NAMALWA (cell line): ENCODE data around the gene S100PBP.

ENCODE experiments used
- DNase-seq: peaks from one replicate; pipeline ENCODE4 v3.0.0-alpha.2; 2015; ENCODE audit warnings: low spot score

Gene S100PBP

DNA sequence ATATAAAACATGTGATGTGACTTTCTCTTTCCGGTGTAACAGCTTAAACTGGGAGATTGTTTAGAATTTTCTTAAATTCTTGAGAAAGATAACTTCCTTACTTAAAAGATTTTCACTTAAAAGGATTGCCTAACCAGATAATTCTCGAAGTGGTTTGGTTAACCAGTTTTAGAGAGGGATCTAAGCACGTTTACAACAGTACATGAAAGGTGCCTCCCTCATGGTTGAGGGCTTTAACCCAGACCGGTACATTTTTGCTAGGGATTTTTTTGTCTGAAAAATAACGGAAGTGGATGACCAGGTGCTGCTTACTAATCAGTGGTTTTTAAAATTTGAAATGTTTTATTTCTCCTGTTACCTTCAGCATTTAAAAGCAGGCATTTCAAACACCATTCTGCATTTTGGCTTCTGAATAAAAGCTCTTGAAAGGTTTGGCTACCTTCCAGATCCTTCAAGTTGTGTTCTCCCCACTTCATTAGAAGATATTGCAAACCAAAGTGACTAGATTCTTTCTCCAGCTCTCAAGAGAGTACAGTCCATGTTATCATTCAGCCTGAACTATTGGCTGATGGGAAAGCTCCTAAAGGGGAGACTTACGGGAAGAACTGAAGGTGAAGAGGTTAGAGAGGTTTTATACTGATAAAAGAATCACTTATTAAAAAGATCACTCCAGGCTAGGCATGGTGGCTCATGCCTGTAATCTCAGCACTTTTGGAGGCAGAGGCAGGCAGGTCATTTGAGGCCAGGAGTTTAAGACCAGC, 12.8 kb downstream of the S100PBP start:
- no peak for DNase-seq

DNA sequence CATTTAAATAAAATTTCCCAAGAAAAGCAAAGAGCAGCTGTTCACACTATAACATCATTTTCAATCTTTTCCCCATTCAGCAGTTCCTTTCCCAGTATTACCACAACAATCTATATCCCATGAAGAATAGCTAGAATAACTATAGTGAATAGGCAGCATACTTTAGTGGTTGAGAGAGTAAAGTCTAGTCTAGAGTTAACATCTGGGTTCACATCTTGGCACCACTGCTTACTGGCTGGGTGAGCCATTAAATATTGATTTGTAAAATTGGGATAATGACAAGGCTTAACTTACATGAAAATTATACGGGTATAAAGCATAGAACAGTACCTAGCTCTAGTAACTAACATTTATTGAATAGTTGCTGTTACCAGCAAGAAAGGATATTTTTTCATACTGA, 14.4 kb downstream of the S100PBP start:
- DNase-seq: no peak

DNA sequence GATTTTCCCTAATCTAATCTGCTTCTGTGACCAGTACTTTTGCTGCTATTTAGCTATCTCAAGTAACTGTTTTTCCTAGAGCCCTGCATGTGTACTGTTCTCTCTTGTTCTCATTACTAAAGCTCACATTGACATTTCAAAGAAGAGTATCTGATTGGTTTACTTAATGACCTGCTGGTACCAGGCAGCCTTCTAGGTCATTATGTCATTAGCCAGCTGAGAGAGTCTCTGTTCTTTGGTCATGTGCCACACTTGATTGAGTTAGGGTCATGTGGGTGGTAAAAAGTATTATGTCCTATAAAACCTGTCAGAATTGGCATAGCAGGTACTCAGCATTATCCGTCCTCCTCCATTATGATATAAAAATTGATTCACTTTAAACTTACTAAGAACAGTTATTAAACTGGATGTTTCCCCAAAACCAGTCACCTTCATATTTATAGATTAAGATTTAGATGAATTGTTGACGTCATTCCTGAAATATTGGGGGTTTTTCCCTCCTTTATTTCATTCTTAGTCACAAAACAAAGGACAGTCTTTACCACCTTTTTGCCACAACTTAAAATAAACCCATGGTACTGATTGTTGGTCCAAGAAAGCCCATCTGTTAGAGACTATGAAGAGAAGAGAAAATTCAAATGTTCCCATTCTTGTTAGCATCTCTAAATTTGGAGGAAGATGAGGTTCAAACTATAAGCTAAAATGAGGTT, 31.1 kb downstream of the S100PBP start:
- DNase-seq: no peak

DNA sequence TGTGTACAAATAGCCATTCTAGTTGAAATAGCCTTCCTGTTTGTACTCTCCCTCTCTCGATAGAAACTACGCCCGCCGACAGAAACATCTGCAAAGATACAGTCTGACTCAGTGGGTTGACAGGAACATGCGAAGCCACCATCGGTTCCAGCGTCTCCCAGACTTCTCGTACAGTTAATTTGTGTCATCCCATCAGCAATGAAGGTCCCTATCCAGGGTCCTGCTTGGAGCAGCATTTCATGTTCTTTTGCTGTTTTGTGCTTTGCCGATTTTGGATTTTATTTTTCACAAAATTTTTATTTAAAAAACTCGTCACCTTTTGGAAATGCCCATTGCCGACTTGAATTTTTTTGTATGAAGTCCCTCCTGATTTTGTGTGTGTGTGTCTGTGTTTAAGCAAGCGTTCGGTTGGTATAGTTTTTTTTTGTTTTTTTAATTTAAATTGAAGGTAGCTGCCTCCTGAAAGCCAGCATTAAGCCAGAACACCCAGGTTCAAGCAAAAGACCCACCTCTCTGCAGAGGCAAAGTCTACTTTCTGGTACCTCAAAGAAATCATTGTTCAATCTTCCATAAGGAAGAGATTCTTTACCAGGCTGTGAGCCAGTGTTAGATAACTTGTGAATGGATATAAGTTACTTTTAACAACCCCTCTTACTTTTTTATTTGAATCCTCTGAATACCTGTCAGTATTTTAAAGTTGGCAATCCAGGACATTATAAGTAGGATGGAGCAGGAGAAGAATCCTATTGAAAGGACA, 38.6 kb downstream of the S100PBP start:
- no peak for DNase-seq

DNA sequence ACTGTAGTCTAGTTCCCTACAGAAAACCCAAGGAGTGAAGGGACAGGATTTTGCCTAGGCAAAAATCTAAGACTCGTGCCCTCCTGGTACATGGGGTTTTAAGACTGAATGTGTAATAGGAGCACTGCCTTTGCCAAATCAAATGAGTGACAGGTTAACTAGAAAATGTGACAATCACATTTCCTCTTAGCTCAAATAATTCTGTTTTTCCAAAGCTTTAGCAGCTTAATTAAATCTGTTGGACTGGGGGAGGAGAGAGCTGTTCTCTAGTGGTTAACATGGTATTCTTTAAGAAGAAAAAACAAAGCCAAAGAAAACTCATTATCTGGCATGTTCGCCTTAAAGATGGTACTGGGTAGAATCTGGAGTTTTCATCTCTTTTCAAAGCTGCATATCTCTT, 40.7 kb downstream of the S100PBP start:
- DNase-seq: no peak

DNA sequence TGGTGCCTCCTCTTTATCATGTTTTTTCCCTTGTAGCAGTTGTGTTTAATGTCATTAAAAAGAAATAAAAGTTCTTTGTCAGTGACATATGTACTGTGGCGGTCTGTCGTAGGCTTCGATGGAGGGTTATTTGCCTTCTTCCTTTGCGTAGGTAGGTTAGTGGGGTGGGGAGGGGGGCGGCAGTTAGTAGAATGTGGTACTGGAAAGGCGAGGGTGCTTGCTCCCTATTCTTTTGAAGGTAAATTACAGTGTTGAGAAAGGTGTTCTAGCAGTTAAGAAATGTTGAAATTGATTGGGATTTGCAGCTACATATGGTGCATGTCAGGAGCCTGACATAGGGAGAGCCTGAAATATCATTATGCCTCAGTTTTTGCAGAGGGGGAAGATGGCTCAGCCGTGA, 41.3 kb downstream of the S100PBP start:
- DNase-seq: no peak

DNA sequence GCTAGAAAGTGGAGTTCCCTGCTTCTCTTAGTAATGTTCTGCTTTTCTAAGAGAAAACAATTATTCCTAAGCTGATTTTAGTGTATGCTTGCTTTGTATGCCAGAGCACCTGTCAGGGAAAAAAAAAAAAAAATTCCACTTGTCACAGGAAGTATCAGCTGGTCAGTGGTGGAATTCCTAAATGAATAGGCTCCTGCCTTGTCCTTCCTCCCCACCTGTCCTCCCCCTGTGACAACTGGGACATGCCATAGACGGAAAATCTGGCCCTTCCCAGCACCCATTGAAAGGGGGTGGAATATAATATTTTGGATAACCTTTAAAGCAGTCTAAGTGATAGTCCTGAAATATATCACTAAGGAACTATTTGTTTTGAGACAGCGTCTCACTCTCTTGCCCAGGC, 42.5 kb downstream of the S100PBP start:
- DNase-seq: no peak

DNA sequence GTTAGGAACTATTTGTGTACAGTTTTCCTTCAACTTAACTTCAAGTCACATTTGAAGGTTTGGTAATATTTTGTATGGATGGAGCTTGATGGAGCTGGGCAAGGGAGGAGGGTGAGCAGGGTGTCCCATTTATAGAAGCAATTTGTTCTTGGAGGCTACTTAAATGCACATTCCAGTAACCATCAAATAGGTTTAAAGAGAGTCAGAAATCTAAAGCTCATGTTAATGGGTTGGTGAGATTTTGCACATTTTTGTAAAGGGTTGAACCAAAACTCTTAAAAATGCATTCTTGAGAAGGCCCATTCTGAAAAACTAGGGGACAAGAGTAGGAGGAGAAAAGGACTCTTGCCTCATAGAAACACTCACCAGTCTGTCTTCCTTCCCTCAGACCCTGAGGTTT, 43.1 kb downstream of the S100PBP start:
- DNase-seq: no peak

DNA sequence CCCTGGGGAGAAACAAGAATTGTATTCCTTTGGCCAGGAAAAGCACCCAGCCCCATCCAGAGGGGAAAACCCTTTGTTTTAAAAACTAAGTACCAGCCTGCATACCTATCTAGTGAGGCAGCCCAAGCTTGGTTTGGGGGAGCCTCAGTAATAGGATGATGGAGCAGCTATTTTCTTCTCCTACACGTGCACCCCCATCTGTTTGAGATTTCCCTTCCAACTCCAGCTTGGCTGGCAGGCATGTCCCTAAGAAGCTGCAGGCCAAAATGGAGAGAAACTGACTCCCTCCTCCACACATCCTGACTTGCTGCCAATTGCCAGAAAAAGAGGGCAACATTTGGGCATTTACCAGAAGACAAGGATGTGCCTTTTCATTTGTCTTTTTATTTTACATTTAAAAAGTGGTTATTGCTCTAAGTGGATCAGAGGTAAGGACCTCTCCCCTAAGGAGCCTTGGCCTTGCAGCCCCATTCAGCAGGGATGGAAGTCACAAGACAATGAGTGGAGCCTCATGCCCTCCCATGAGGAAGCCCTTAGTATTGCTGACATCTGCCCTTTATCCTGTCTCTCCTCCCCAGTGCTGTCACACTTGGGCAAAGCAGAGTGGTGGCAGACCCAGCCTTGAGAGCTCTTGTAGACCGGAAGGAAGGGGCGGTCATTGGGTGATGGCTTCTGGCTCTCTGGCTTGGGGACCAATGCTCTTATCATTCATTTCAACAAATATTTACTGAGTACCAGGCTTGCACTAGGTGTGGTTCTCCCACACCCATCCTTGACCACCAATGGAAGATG, 44.6 kb downstream of the S100PBP start:
- DNase-seq: no peak

DNA sequence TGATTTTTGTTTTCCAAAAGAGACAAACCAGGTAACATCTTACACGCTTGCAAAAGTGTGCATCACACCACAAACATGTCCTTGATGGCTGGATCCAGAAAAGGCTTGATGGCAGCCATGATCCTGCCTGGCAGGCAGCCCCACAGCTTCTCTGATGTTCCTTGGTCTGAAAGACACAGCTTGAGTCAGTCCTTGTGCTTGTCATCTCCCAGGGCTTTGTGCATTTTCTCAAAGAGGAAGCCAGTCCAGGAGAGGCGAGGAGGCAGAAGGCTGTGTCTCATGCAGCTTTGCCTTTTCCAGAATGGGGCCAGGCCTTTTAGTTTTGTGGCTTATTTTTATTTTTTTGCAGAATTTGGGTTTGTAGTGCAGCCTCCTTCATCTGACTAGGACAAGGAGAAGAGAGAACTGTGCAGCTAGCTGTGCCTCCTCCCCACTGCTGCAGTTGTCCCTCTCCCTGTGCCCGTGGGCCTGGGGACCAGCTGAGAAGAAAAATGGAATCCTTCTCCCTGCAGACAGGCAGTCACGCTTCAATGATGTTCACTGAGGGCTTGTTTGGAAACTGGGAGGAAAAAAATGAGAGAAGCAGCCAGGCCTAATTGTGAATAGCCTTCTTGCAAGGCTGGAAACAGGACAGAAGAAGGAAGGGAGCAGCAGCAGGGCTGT, 45.9 kb downstream of the S100PBP start:
- DNase-seq: no peak

DNA sequence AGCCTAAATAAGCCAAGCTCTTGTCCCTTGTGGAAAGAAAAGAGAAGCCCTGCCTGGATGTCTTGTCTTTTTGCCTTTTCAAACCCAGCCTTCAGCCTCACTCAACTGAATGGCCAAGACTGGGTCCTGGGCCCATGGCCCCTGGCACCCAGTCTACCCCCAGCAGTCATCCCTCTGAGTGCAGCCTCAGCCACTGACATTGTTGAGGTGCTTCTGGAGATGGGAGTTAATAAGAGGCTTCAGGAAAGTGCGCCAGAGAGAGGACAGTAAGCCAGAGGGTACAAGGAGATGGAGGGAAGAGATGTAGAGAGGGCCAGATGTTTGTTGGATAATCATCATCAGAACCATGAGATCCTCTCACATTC, 46.4 kb downstream of the S100PBP start:
- no peak for DNase-seq

DNA sequence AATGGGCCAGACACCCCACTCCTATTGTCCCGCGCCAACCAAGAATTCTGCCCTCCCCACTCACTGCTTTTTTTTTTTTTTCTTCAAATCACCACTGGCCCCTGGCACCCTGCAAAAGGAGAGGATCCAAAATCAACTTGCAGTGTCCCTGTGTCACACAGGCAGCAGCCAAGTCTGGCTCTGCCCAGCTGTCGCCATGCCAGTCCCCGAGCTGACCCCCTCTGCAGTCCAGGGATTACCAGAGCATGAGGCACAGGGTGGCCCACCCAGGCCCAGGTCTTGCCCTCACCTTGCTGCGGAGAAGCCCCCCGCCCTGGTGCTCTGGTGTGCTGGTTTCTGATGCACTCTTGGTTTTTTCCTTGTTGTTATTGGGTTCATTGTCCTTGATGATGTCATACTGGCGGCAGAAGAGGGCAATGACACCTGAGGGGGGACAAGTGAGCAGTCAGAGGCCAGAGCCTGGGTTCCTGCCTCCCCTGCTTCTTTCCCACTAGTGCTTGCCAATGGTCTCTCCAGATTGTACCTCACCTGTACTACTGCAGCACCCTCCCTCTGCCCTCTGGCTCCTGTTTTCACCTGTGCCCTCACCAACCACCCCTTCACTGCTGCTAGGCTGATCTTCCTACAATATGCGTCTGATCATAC, 47.0 kb downstream of the S100PBP start:
- no peak for DNase-seq

DNA sequence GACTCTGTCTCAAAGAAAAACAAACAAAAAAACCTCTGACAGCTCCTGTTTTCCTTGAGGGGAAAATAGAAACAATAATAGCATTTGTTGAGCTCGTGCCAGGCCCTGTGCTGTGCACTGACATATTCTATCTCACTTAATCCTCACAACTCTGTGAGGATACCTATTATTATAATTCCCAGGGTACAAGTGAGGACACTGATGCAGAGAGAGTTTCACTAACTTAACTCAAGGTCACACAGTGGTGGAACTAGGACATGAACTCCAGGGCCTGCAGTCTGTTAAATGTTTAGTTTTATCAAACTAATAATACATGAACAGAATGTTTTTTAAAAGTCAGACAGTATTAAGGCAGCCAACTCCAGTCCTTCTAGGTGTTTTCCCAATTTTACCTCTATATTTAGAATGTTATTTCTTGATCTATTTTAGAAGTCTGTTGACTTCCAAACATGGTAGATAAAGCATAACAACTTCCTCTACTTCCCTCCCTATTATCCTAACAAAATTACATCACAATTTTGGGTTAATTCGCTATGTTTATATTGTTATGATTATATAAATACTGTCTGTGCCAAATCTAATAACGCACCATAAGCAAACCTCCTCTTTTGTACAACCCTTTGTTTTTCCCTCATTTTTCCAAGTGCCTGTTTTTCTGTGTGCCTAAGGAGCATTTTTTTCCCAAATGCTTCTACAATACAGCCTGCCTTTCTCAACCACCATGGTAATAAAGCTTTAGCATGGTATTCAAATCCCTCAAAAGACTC, 48.4 kb downstream of the S100PBP start:
- DNase-seq: no peak

DNA sequence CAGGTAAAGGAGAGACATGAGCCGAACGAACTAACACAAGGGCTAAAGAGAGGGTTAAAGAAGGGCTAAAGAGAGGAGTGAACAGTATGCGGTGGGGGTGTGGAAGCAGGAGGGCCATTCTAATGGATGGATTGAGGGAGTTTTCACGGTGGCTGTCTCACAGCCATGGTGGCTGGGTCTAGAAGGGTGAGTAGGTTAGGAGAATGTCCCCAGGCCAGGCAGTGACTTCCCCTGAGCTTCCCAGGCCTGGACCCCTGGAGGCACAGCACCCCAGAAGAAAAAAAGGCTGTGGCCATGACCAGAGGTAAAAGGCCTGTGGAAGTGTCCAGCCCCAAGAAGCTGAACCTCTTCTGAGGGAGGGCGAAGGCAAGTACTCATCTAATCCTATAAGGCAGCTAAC, 49.7 kb downstream of the S100PBP start:
- no peak for DNase-seq

DNA sequence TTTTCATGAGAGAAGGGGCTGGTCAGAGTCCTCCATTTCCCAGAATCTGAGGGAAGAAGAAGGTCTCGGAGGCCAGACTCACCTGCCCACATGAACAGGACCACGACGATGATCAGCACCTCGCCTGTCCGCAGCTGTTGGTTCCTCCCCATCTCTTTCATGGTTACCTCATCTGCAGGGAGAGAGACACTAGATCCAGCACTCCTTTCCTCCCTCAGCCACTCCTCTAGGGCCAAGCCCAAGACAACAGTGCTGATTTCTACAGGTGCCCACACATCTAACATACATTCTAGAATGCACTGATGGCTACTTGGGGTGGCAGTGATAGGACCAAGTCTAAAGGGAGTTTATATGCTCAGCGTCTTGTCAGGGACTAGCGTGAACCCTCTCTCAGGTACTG, 50.2 kb downstream of the S100PBP start:
- DNase-seq: no peak

DNA sequence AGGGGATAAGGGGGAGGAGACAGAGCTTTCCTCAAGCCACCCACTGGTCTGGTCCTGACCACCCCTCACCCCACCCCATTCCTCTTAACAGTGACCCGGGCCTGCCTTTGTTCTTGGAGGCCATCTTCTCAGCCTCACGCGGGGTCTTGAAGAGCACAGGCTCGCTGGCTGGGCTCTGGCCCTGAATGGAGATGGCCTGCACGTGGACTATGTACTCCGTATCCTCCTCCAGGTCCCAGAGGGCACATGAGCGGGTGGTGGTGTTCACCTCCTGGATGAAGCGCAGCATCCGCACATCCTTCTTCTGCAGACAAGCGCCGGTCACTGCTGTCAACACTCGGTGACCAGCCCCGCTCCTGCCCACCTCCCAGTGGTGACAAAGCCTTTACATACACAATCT, 50.6 kb downstream of the S100PBP start:
- no peak for DNase-seq

DNA sequence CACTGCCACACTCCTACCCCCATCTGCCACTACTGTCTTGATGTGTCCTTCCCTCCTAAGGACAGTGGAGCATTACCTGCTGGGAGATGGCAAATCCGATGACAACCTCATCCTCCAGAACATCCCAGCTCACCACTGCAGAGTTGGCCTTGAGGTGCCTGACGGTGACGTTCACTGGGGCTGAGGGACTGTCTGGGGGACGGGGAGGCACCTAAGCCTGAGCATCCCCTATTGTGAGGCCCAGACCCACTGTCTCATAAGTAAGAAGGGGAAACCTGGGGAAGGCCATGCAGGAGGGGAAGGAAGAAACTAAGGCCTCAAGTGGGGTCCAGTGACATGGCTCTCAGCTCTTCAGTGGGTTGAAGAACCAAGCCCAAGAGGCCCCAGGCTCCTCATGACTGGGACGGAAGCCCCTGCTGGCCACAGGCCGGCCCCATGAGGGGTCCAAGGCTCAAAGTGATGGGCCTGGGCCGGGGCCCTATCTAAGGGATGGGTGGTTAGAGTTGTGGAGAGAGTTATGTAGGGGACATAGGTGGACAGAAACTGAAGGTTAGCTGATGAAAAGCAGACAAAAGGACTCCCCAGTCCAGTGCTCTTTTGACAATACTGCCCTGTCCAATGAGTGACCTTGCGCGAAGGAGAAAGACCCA, 51.5 kb downstream of the S100PBP start:
- no peak for DNase-seq

DNA sequence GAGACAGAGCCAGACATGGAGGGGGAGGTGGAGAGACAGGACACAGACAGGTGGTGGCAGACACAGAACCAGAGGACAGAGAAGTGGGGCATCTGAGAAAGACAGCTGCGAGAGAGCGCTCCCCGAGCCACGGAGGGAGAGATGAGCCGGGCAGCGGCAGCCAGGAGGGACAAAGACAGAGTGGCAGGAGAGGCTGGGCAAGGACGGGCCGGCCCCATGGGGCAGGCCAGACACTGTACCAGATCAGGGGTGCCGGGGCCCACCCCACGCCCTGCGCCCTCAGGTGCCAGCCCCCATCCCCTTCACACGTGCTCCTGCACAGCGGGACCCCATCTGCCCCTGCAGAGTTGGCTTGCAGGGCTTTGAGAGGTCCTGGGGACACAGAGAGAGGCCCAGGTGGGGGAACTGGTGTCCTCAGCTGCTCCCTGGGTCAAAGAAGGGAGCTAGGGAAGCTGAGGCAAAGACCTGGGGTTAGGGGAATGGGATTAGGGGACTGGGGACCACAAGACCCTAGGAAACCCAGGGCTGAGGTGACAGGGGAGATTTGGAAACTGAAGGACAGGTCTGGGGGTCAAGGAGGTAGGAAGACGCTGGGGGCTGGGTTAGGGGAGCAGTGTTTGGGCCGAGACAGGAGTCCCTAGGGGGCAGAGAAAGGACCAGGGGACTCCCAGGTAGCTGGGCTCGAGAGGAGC, 52.6 kb downstream of the S100PBP start:
- DNase-seq: no peak

DNA sequence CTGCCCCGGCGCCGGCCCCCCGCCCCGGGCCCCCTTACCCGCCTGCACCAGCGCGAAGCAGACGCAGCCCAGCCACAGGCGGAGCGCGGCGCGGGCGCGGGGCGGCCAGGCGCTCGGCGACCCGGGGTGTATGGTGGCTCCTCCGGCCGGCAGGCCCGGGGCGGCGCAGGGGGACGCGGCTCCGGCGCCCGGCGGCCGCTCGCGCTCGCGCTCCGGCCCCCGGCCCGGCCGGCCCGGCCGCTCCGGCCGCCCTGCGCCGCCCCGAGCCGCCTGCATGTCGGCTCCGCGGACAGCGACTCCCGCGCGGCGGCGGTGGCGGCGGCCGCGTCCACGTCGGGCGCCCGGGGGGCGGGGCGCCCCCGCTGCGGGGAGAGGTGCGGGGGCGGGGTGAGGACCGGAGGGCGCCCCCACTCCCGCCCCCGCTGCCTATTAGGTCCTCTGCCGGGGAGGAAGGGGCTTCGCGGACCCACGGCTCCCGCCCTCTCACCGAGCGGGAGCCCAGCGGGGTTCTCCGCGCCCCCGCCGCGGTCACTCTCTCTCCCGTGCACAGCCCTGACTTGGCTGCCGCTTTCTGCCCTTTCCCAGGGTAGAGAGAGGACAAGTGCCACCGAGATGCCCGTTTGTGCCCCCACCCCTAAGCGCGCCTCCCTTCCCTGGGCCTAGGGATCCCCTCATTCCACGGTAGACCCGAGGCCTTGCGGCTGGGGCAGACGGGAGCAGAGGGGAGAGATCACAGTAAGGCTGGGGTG, 53.3 kb downstream of the S100PBP start, which contains the start of gene FNDC5:
Gene FNDC5 (minus strand): TSS at position 298 of the 749 bp plus-strand sequence.
- DNase-seq: no peak
